WERI-Rb-1 (cell line): ENCODE results near the gene CEBPA.
A peak's percentile ranks its signal among the peaks of the same experiment; 100 is the strongest.

ENCODE experiments used
- DNase-seq: peaks from one replicate; pipeline ENCODE4 v3.0.0-alpha.2; 2020
- H3K27ac ChIP-seq: fragments of 250-450 bp; sonication (Bioruptor Pico); 2 replicates; pipeline ENCODE4 v1.5.1; 2020; ENCODE audit warnings: mild to moderate bottlenecking, moderate library complexity
- H3K27me3 ChIP-seq: fragments of 250-450 bp; sonication (Bioruptor Pico); 2 replicates; pipeline ENCODE4 v1.5.1; 2021; ENCODE audit warnings: mild to moderate bottlenecking, low read depth, moderate library complexity; ENCODE audit not compliant: insufficient read depth, severe bottlenecking
- H3K36me3 ChIP-seq: fragments of 250-450 bp; sonication (Bioruptor Pico); 2 replicates; pipeline ENCODE4 v1.5.1; 2020; ENCODE audit warnings: mild to moderate bottlenecking, moderate library complexity
- H3K4me3 ChIP-seq: 2 replicates; pipeline ENCODE4 v1.5.1; 2011; ENCODE audit warnings: low read depth, mild to moderate bottlenecking, control low read depth, low read length
- H3K9me3 ChIP-seq: fragments of 250-450 bp; sonication (Bioruptor Pico); 2 replicates; pipeline ENCODE4 v1.5.1; 2021; ENCODE audit warnings: mild to moderate bottlenecking, moderate library complexity; ENCODE audit not compliant: severe bottlenecking
- CTCF ChIP-seq: IDR thresholded peaks from 2 replicates; pipeline ENCODE4 v1.5.1; 2011; ENCODE audit warnings: low read depth, mild to moderate bottlenecking, control low read depth, inconsistent platforms, low read length

CEBPA gene

GRCh38 chr19:33304760-33305647 lies 2.7 kb upstream of the CEBPA start:
- no peak for DNase-seq

GRCh38 chr19:33304371-33304759 lies 2.0 kb upstream of the CEBPA start:
- Histone ChIP-seq H3K36me3 (no peaks in the 10 kb centered on the region), H3K27me3 (peaks cover 9% of the 10 kb centered on the region), H3K9me3 (no peaks in the 10 kb centered on the region), H3K27ac (no peak overlapping the region), H3K4me3 (no peak overlapping the region)
- DNase-seq = no peak
- TF ChIP-seq CTCF = no peak

More at GRCh38 chr19:33304760-33305647, 2.7 kb upstream of the CEBPA start:
- H3K9me3 ChIP-seq = no peaks in the 10 kb centered on the region
- peak; percentile 28; the same call in 1 of the 2 replicates for TF ChIP-seq CTCF
- H3K4me3 ChIP-seq = no peak overlapping the region
- H3K27me3 ChIP-seq = peaks cover 9% of the 10 kb centered on the region
- H3K36me3 ChIP-seq = no peaks in the 10 kb centered on the region
- no peak overlapping the region for H3K27ac ChIP-seq

- Histone ChIP-seq H3K9me3 (no peaks in the 10 kb centered on the region), H3K4me3 (no peak overlapping the region), H3K27me3 (peaks cover 9% of the 10 kb centered on the region), H3K27ac (no peak overlapping the region), H3K36me3 (no peaks in the 10 kb centered on the region)
- TF ChIP-seq CTCF = no peak
- no peak for DNase-seq
Measured at GRCh38 chr19:33303791-33304345, 1.5 kb upstream of the CEBPA start.

GRCh38 chr19:33302974-33303790 lies 848 bp upstream of the CEBPA start:
- Histone ChIP-seq H3K27ac (peak overlapping the region; percentile 77), H3K36me3 (no peaks in the 10 kb centered on the region), H3K9me3 (no peaks in the 10 kb centered on the region), H3K4me3 (peak overlapping the region; percentile 79), H3K27me3 (peaks cover 9% of the 10 kb centered on the region)
- peak; percentile 54 for DNase-seq
- TF ChIP-seq CTCF = no peak

- DNase-seq = no peak
- H3K36me3 ChIP-seq = no peaks in the 10 kb centered on the region
- H3K27me3 ChIP-seq = peaks cover 9% of the 10 kb centered on the region
- H3K27ac ChIP-seq = no peak overlapping the region
- H3K4me3 ChIP-seq = peak overlapping the region; percentile 33
- TF ChIP-seq CTCF = no peak
- no peaks in the 10 kb centered on the region for H3K9me3 ChIP-seq
Measured at GRCh38 chr19:33301900-33302174, 497 bp downstream of the CEBPA start.
